ENCODE results near the gene PPT2. TPM values are rescaled to one million over a fixed set of nuclear protein-coding genes. Genes with fewer than 3 reads are reported as not detected.

Gene PPT2
- total and polyA plus RNA-seq, 2 donors (not counting 3 experiments of a cell fraction or from before 2014, with no cell fraction given) = 27.2 to 47.3 TPM

GRCh38 chr6:32204268-32204715, 50.4 kb downstream of the PPT2 start:
- TF ChIP-seq POLR2AphosphoS5 (IDR thresholded peaks at IDR 0.05; ENCODE audit: insufficient read depth, low read depth, low read length) (no peak), EZH2 (IDR thresholded peaks at IDR 0.05; ENCODE audit: borderline replicate concordance, low read depth, low read length, severe bottlenecking) (no peak), MYC (IDR thresholded peaks at IDR 0.05; ENCODE audit: low read depth, low read length) (no peak), POLR2A (IDR thresholded peaks at IDR 0.05; ENCODE audit: low read depth, low read length) (no peak), CTCF (IDR thresholded peaks at IDR 0.05; ENCODE audit: extremely low read depth in 1 of 2, insufficient read depth in 1 of 2, low read depth in 1 of 2, low read length in 2 of 2) (no peak), GATA2 (IDR thresholded peaks at IDR 0.05; ENCODE audit: insufficient read depth, insufficient read length, low read depth, low read length) (no peak), JUN (IDR thresholded peaks at IDR 0.05; ENCODE audit: borderline replicate concordance, insufficient read depth, insufficient read length, low read depth) (no peak), FOS (IDR thresholded peaks at IDR 0.05; ENCODE audit: borderline replicate concordance, insufficient read depth, low read length) (no peak), MAX (IDR thresholded peaks at IDR 0.05; ENCODE audit: insufficient read depth, insufficient read length) (no peak)
- Histone ChIP-seq H3K4me1 (ENCODE audit: control insufficient read depth, extremely low read depth, insufficient read depth, low read length) (no peaks in the 10 kb centered on the region), H3K9ac (replicated peaks; ENCODE audit: extremely low read depth, insufficient read depth, low read length) (no peak overlapping the region), H4K20me1 (replicated peaks; ENCODE audit: control insufficient read depth, extremely low read depth, insufficient read depth, low read length) (no peaks in the 10 kb centered on the region), H3K27ac (ENCODE audit: insufficient read depth, low read depth, low read length) (no peak overlapping the region), H3K4me2 (ENCODE audit: insufficient read depth, low read length) (no peak overlapping the region), H3K9me1 (replicated peaks; ENCODE audit: control insufficient read depth, extremely low read depth, insufficient read depth, low read length) (no peaks in the 10 kb centered on the region), H3K27me3 (ENCODE audit: control insufficient read depth in 2 of 2, insufficient read depth in 2 of 2, low read length in 2 of 2) (no peaks in the 10 kb centered on the region), H3K79me2 (ENCODE audit: control insufficient read depth, insufficient read depth, low read length) (no peaks in the 10 kb centered on the region), H2AFZ (ENCODE audit: low read depth, low read length) (no peak overlapping the region), H3K4me3 (replicated peaks in 1 of 3; ENCODE audit: insufficient read depth in 1 of 3, low read depth in 1 of 3, low read length in 3 of 3) (no peak overlapping the region), H3K36me3 (ENCODE audit: control insufficient read depth in 2 of 2, extremely low read depth in 1 of 2, insufficient read depth in 2 of 2, low read length in 2 of 2) (peaks cover 7 to 12% of the 10 kb centered on the region in 2 experiments), H3K9me3 (replicated peaks; ENCODE audit: control insufficient read depth, insufficient read depth, low read length) (no peaks in the 10 kb centered on the region)
- no TSS peak for BruUV-seq (replicated peaks)
- dilution Hi-C loops (cut with MboI; ENCODE audit: extremely low pct_ligation_motif_present, low sequenced_read_pairs) (no loop called here), intact Hi-C loops (cut with micrococcal nuclease) (no loop called here)
- ChIA-PET POLR2A (no interaction called here), CTCF (no interaction called here)
- FAIRE-seq = no peak
- DNase-seq (ENCODE audit: low read depth, low spot score) = no peak

All from endothelial cell of umbilical vein (primary cell).